ENCODE data around the gene TGFBR3.
"Not testable (repeated sequence)": the region's sequence is repeated elsewhere in the genome, so short reads cannot be mapped to it uniquely, and the experiment has no call there.

The TGFBR3 gene

GRCh38 chr1:91872559-91873081, 13.3 kb downstream of the TGFBR3 start:
- Mint-ChIP-seq H3K9me3 (peaks cover 2% of the 10 kb centered on the region), H3K27ac (peak overlapping the region; percentile 86), H3K4me3 (peak overlapping the region; percentile 61), H3K27me3 (no peaks in the 10 kb centered on the region), H3K4me1 (ENCODE audit: low read depth) (peaks cover 71% of the 10 kb centered on the region), H3K36me3 (ENCODE audit: low read depth) (no peaks in the 10 kb centered on the region)
- DNase-seq, result peak; percentile 48

GRCh38 chr1:91872000-91872399, 14.0 kb downstream of the TGFBR3 start:
- Mint-ChIP-seq H3K4me3 (no peak overlapping the region), H3K27ac (no peak overlapping the region), H3K27me3 (no peaks in the 10 kb centered on the region), H3K36me3 (ENCODE audit: low read depth) (no peaks in the 10 kb centered on the region), H3K4me1 (ENCODE audit: low read depth) (peaks cover 65% of the 10 kb centered on the region), H3K9me3 (peaks cover 2% of the 10 kb centered on the region)
- no peak for DNase-seq

DNA sequence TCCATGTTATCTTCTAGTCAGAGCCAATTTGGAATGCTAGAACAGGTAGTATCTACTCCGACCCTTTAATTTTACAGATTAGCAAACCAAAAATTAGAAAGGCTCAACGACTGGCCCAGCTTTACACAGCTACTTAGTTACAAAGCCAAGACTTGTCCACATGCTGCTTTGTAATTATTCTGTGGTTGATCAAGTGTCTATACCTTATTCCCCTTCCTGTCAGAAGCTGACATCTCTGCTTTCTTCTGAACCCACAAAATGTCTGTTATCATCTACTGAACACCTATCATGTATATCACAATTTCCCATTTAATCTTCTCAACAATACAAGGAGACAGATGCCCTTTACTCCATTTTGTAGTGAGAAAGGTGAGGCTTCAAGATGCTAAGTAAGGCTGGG, 15.6 kb downstream of the TGFBR3 start:
- Mint-ChIP-seq H3K27me3 (no peaks in the 10 kb centered on the region), H3K4me3 (no peak overlapping the region), H3K36me3 (ENCODE audit: low read depth) (no peaks in the 10 kb centered on the region), H3K4me1 (ENCODE audit: low read depth) (peaks cover 50% of the 10 kb centered on the region), H3K9me3 (peaks cover 2% of the 10 kb centered on the region), H3K27ac (no peak overlapping the region)
- DNase-seq, result no peak

DNA sequence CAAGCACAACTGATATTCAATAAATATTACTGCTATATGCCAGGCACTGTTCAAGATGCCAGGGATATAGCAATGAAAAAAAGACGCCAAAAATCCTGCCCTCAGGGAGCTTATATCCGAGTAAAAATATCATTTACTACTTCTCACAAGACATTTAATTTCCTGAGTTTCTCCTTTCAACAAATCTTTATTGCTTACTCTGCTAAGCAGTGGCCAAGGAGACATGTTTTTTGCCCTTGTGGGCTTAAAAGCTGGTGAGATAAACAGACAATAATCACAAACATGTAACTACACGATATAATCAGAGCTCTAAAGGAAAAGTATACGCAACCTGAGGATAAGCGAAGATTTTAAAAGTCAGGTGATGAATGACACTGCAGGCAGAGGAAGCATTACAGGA, 19.5 kb downstream of the TGFBR3 start:
- no peaks in the 10 kb centered on the region for H3K9me3 Mint-ChIP-seq
- no peak overlapping the region for H3K27ac Mint-ChIP-seq
- peaks cover 28% of the 10 kb centered on the region for H3K4me1 Mint-ChIP-seq (ENCODE audit: low read depth)
- DNase-seq, result no peak
- no peaks in the 10 kb centered on the region for H3K27me3 Mint-ChIP-seq
- H3K4me3 Mint-ChIP-seq, result no peak overlapping the region
- H3K36me3 Mint-ChIP-seq (ENCODE audit: low read depth), result peaks cover 1% of the 10 kb centered on the region

DNA sequence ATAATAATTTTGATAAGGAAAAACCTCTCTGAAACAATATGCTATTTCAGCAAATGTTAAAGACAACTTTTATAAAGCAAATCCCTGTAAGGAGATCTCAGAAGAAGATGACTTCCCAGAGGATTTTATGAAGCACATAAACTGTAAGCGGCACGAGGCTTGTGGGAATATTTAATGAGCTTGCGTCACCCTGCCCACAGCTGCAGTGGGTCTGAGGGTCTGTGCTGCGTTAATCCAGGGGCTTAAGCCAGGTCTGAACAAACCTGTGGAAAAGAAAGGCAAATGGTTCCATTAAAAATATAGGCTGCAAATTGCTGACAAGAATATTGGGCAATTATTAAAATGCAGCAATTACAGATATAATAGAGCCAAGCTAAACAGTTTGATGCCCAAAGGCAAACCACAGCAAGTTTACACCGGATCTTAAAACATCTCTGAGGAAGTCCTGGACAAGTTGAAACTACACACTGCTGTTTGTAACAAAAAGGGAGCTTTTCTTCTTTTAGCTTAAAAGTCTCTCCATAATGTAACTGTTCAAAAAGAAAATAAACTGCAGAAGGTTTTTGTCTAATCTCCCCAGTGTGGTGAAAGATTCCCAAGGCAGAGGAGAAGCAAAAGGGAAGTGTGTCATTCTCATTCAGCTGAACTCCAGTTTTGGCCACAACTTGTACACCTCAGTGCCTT, 21.8 kb downstream of the TGFBR3 start:
- peaks cover 16% of the 10 kb centered on the region for H3K4me1 Mint-ChIP-seq (ENCODE audit: low read depth)
- H3K27me3 Mint-ChIP-seq, result no peaks in the 10 kb centered on the region
- DNase-seq, result no peak
- H3K9me3 Mint-ChIP-seq, result no peaks in the 10 kb centered on the region
- H3K36me3 Mint-ChIP-seq (ENCODE audit: low read depth), result peaks cover 15% of the 10 kb centered on the region
- peak overlapping the region; percentile 15 for H3K27ac Mint-ChIP-seq
- H3K4me3 Mint-ChIP-seq, result no peak overlapping the region

DNA sequence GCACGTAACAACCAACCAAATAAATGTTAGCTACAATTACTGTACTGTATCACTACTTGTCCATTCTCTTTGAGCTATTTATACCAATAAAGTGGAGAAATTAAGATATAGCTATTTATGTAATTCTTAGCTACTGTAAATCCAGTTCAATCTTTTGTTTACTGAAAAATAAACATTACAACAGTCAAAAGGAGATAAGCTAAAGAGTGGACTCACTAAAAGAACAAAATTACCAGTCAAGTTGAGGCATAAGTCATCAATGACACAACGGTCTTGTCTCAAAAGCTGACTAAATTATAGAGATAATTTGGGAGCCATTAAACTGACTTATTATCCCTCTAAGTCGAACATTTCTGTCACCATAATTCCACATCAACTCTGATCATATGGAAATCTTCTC, 22.5 kb downstream of the TGFBR3 start:
- Mint-ChIP-seq H3K4me3 (no peak overlapping the region), H3K27ac (no peak overlapping the region), H3K27me3 (no peaks in the 10 kb centered on the region), H3K36me3 (ENCODE audit: low read depth) (peaks cover 20% of the 10 kb centered on the region), H3K9me3 (no peaks in the 10 kb centered on the region), H3K4me1 (ENCODE audit: low read depth) (peaks cover 16% of the 10 kb centered on the region)
- DNase-seq, result no peak

- Mint-ChIP-seq H3K27ac (no peak overlapping the region), H3K9me3 (no peaks in the 10 kb centered on the region), H3K36me3 (ENCODE audit: low read depth) (peaks cover 24% of the 10 kb centered on the region), H3K4me3 (no peak overlapping the region), H3K4me1 (ENCODE audit: low read depth) (peaks cover 16% of the 10 kb centered on the region), H3K27me3 (no peaks in the 10 kb centered on the region)
- DNase-seq, result no peak
These were observed 23.8 kb downstream of the TGFBR3 start for GRCh38 chr1:91862120-91862519.

DNA sequence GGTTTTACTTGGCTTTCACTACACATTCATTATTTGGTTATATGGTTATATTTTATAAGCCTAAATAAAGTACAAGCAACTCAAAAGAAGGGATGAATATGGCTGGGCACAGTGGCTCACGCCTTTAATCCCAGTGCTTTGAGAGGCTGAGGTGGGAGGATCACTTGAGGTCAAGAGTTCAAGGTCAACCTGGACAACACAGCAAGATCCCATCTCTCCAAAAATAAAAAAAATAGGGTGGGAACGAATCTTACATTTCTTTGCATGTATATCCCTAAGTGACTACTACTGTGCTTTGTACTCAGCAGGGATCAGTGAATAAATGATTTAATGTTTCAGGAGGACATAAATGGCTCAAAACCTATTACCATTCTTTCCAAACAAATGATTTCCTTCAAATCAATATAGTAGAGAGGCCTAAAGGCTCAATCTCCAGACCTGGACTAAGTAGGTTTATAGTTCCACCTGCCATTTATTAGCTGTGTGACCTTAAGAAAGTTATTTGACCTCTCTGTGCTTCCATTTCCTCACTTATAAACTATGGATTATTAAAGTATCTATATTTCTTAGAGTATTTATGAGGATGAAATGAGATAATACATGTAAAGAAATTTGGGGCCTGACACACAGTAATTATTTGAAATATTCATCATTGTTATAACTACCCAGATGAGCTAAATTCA, 28.3 kb downstream of the TGFBR3 start:
- Mint-ChIP-seq H3K27ac (no peak overlapping the region), H3K9me3 (peaks cover 4% of the 10 kb centered on the region), H3K36me3 (ENCODE audit: low read depth) (peaks cover 35% of the 10 kb centered on the region), H3K4me3 (no peak overlapping the region), H3K27me3 (no peaks in the 10 kb centered on the region), H3K4me1 (ENCODE audit: low read depth) (peaks cover 3% of the 10 kb centered on the region)
- no peak for DNase-seq

- DNase-seq, result no peak
- Mint-ChIP-seq H3K4me1 (ENCODE audit: low read depth) (peaks cover 1% of the 10 kb centered on the region), H3K9me3 (peaks cover 4% of the 10 kb centered on the region), H3K27me3 (no peaks in the 10 kb centered on the region), H3K4me3 (no peak overlapping the region), H3K27ac (no peak overlapping the region), H3K36me3 (ENCODE audit: low read depth) (peaks cover 35% of the 10 kb centered on the region)
These were observed 29.0 kb downstream of the TGFBR3 start for GRCh38 chr1:91856996-91857395.

GRCh38 chr1:91854852-91855534, 31.0 kb downstream of the TGFBR3 start:
- no peak overlapping the region for H3K4me3 Mint-ChIP-seq
- peaks cover 7% of the 10 kb centered on the region for H3K4me1 Mint-ChIP-seq (ENCODE audit: low read depth)
- H3K36me3 Mint-ChIP-seq (ENCODE audit: low read depth), result peaks cover 27% of the 10 kb centered on the region
- no peak for DNase-seq
- H3K9me3 Mint-ChIP-seq, result peaks cover 4% of the 10 kb centered on the region
- H3K27ac Mint-ChIP-seq, result no peak overlapping the region
- no peaks in the 10 kb centered on the region for H3K27me3 Mint-ChIP-seq

- H3K4me1 Mint-ChIP-seq (ENCODE audit: low read depth), result peaks cover 6% of the 10 kb centered on the region
- peaks cover 16% of the 10 kb centered on the region for H3K36me3 Mint-ChIP-seq (ENCODE audit: low read depth)
- no peak overlapping the region for H3K4me3 Mint-ChIP-seq
- peaks cover 4% of the 10 kb centered on the region for H3K9me3 Mint-ChIP-seq
- no peak for DNase-seq
- no peaks in the 10 kb centered on the region for H3K27me3 Mint-ChIP-seq
- no peak overlapping the region for H3K27ac Mint-ChIP-seq
These were observed 32.6 kb downstream of the TGFBR3 start for GRCh38 chr1:91853397-91853796.

- not testable (repeated sequence) for H3K27me3 Mint-ChIP-seq; H3K9me3 Mint-ChIP-seq; H3K4me1 Mint-ChIP-seq (ENCODE audit: low read depth); H3K4me3 Mint-ChIP-seq; DNase-seq; H3K27ac Mint-ChIP-seq
- H3K36me3 Mint-ChIP-seq (ENCODE audit: low read depth), result peaks cover 12% of the 10 kb centered on the region
These were observed 33.9 kb downstream of the TGFBR3 start for GRCh38 chr1:91852011-91852410.

DNA sequence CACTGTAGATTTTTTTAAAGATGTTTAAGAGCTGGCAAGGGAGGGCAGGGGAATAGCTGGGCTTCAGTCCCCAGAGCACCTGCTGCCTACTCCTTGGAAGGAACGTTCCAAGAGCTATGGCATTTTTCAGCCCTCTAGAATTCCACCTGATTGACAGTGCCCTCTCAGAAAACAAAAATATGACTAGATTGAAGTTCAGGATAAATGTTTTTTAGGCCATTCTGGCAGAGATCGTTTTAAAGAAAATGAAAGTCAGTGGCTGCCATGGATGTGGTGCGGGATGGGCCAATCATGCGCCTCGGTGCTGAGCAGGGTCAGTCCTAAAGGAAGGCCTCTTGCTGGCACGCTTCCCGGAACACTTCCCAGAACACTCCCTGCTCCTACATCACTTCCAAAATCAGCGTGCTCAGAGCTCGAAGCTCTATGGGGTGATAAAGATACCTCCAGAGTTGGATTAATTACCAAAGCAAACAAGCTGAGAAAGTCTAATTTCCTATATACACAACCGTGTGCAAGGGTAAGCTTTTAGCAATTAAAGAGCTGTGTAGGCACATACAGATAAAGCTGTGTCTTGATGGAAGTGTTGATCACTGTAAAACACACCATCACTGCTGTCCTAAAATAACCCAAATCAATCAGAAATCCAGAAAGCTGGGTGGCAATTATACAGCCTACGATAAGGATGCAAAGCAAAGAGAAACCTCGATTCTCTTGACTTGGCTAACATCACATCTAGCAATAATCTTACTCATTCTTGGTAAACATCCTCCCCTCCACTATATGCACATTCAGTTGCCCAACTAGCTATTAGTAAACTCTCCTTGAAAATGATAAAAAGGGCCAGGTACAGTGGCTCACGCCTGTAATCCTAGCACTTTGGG, 34.6 kb downstream of the TGFBR3 start:
- H3K9me3 Mint-ChIP-seq, result peaks cover 4% of the 10 kb centered on the region
- no peak overlapping the region for H3K27ac Mint-ChIP-seq
- H3K36me3 Mint-ChIP-seq (ENCODE audit: low read depth), result peaks cover 5% of the 10 kb centered on the region
- no peaks in the 10 kb centered on the region for H3K27me3 Mint-ChIP-seq
- peaks cover 9% of the 10 kb centered on the region for H3K4me1 Mint-ChIP-seq (ENCODE audit: low read depth)
- DNase-seq, result no peak
- no peak overlapping the region for H3K4me3 Mint-ChIP-seq

DNA sequence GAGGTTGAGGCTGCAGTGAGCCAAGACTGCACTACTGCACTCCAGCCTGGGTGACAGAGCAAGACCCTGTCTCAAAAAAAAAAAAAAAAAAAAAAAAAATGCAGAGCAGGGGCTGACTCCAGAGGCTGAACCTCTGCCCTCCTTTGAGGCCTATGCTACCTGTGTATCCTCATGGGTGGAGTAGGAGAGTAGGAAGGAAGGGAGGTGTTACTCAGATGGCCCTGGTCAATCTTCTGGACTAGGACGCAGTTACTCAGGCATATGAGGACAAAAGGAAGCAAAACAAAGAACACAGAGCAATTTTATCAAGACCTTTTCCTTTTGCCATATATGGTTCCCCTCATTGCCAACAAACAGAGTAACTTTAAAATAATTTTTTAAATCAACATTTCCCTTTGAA, 35.2 kb downstream of the TGFBR3 start:
- peaks cover 9% of the 10 kb centered on the region for H3K4me1 Mint-ChIP-seq (ENCODE audit: low read depth)
- no peaks in the 10 kb centered on the region for H3K27me3 Mint-ChIP-seq
- no peak for DNase-seq
- H3K4me3 Mint-ChIP-seq, result no peak overlapping the region
- no peak overlapping the region for H3K27ac Mint-ChIP-seq
- peaks cover 5% of the 10 kb centered on the region for H3K36me3 Mint-ChIP-seq (ENCODE audit: low read depth)
- peaks cover 4% of the 10 kb centered on the region for H3K9me3 Mint-ChIP-seq

Data from activated T-cell treated with anti-CD3 and anti-CD28 coated beads, Interleukin-2, amount 50 U/mL, for 24 hours (primary cell).